ENCODE results near the gene SLC15A3.

DNA sequence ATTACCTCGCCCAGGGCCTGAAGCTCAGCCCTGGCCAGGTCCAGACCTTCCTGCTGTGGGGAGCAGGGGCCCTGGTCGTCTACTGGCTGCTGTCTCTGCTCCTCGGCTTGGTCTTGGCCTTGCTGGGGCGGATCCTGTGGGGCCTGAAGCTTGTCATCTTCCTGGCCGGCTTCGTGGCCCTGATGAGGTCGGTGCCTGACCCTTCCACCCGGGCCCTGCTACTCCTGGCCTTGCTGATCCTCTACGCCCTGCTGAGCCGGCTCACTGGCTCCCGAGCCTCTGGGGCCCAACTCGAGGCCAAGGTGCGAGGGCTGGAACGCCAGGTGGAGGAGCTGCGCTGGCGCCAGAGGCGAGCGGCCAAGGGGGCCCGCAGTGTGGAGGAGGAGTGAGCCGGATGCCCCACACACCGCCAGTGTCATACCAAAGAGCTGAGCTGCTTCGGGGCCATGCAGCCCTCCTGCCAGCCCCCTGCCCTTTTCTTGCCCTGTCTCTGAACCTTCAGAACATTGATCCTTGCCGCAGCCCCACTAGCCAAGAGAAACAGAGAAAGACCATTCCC lies 30.1 kb downstream of the SLC15A3 start:
- TF ChIP-seq EZH2 (IDR thresholded peaks at IDR 0.05; ENCODE audit: low read length, missing control alignments), result no peak
- TF ChIP-seq, protein P1, sequence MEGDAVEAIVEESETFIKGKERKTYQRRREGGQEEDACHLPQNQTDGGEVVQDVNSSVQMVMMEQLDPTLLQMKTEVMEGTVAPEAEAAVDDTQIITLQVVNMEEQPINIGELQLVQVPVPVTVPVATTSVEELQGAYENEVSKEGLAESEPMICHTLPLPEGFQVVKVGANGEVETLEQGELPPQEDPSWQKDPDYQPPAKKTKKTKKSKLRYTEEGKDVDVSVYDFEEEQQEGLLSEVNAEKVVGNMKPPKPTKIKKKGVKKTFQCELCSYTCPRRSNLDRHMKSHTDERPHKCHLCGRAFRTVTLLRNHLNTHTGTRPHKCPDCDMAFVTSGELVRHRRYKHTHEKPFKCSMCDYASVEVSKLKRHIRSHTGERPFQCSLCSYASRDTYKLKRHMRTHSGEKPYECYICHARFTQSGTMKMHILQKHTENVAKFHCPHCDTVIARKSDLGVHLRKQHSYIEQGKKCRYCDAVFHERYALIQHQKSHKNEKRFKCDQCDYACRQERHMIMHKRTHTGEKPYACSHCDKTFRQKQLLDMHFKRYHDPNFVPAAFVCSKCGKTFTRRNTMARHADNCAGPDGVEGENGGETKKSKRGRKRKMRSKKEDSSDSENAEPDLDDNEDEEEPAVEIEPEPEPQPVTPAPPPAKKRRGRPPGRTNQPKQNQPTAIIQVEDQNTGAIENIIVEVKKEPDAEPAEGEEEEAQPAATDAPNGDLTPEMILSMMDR (conservative IDR thresholded peaks at IDR 0.05 in 1 of 2, IDR thresholded peaks at IDR 0.05 in 1 of 2; ENCODE audit: low read depth in 1 of 2, low read length in 2 of 2), result no peak
